Ishikawa (cell line): ENCODE measurements around the gene CCDC188.

Experiments used
- CEBPB ChIP-seq: IDR thresholded peaks from 2 replicates; pipeline ENCODE4 v1.6.1; 2012
- CREB1 ChIP-seq: IDR thresholded peaks from 2 replicates; pipeline ENCODE4 v1.6.1; 2012; ENCODE audit warnings: low read depth
- EGR1 ChIP-seq: IDR thresholded peaks from 2 replicates; pipeline ENCODE4 v1.6.1; 2012
- EP300 ChIP-seq: IDR thresholded peaks from 2 replicates; pipeline ENCODE4 v1.6.1; 2012; ENCODE audit warnings: borderline replicate concordance
- FOXM1 ChIP-seq: IDR thresholded peaks from 2 replicates; pipeline ENCODE4 v1.6.1; 2012; ENCODE audit warnings: low read depth, borderline replicate concordance
- MAX ChIP-seq: IDR thresholded peaks from 2 replicates; pipeline ENCODE4 v1.6.1; 2012
- NFIC ChIP-seq: IDR thresholded peaks from 2 replicates; pipeline ENCODE4 v1.6.1; 2012
- RAD21 ChIP-seq: IDR thresholded peaks from 2 replicates; pipeline ENCODE4 v1.6.1; 2012; ENCODE audit warnings: low read depth
- REST ChIP-seq: IDR thresholded peaks from 2 replicates; pipeline ENCODE4 v1.6.1; 2012; ENCODE audit warnings: low read depth, mild to moderate bottlenecking
- TAF1 ChIP-seq: IDR thresholded peaks from 2 replicates; pipeline ENCODE4 v1.6.1; 2012; ENCODE audit warnings: low read depth, mild to moderate bottlenecking
- TCF12 ChIP-seq: IDR thresholded peaks from 2 replicates; pipeline ENCODE4 v1.6.1; 2012; ENCODE audit warnings: low read depth
- TEAD4 ChIP-seq: IDR thresholded peaks from 2 replicates; pipeline ENCODE4 v1.6.1; 2012
- USF1 ChIP-seq: IDR thresholded peaks from 2 replicates; pipeline ENCODE4 v1.6.1; 2012
- YY1 ChIP-seq: IDR thresholded peaks from 2 replicates; pipeline ENCODE4 v1.6.1; 2012; ENCODE audit warnings: low read depth
- ZBTB7A ChIP-seq: IDR thresholded peaks from 2 replicates; pipeline ENCODE4 v1.6.1; 2012; ENCODE audit warnings: low read depth

The CCDC188 gene

DNA sequence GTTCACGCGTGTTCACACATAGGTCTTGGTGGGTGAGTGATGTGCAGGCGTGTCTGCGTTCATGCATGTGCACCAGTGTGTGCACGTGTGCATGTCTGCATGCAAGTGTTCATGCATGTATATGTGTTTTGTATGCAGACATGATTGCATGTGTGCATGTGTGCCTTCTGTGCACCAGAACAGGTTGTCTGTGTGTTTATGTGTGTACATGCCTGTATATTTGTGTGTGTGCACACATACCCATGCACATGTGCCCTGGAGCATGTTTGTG lies 14.3 kb downstream of the CCDC188 start:
- TF ChIP-seq TEAD4 (no peak), ZBTB7A (no peak), REST (no peak), YY1 (no peak), CREB1 (no peak), TAF1 (no peak), USF1 (no peak), FOXM1 (no peak), NFIC (no peak), CEBPB (no peak), EP300 (no peak), RAD21 (no peak), MAX (no peak), TCF12 (no peak)

GRCh38 chr22:20135806-20136602 lies 14.9 kb downstream of the CCDC188 start:
- TF ChIP-seq EP300 (no peak), MAX (no peak), CEBPB (no peak), TAF1 (no peak), TCF12 (no peak), YY1 (no peak), REST (no peak), ZBTB7A (no peak), USF1 (no peak), NFIC (no peak), FOXM1 (no peak), RAD21 (no peak), CREB1 (no peak), TEAD4 (no peak), EGR1 (no peak)

DNA sequence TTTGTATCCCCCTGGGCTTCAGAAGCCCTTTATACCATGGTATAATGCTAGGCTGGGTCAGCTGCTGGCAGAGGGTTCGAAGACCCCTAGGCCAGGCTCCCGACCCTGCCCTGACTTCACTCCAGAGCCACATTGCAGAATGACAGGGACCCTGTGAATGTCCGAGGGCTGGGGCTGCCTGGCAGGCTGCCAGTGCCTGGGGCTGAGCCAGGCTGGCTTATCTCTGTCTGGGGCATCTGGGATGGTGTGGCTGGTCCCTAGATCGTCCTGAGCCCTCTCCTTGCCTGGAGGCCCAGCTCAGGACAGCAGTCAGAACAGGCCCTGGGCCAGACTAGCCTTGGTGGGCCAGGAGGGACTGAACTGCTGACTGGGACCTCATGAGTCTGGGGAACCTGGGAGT lies 15.6 kb downstream of the CCDC188 start:
- TF ChIP-seq TAF1 (no peak), USF1 (no peak), RAD21 (no peak), NFIC (no peak), TCF12 (no peak), ZBTB7A (no peak), EP300 (no peak), EGR1 (no peak), FOXM1 (no peak), TEAD4 (no peak), CEBPB (no peak), REST (no peak), CREB1 (no peak), MAX (no peak), YY1 (no peak)
